Measurements from ENCODE around the gene ZCCHC13.

GRCh38 chrX:74293343-74293946, 10.5 kb upstream of the ZCCHC13 start:
- TF ChIP-seq, protein P1, sequence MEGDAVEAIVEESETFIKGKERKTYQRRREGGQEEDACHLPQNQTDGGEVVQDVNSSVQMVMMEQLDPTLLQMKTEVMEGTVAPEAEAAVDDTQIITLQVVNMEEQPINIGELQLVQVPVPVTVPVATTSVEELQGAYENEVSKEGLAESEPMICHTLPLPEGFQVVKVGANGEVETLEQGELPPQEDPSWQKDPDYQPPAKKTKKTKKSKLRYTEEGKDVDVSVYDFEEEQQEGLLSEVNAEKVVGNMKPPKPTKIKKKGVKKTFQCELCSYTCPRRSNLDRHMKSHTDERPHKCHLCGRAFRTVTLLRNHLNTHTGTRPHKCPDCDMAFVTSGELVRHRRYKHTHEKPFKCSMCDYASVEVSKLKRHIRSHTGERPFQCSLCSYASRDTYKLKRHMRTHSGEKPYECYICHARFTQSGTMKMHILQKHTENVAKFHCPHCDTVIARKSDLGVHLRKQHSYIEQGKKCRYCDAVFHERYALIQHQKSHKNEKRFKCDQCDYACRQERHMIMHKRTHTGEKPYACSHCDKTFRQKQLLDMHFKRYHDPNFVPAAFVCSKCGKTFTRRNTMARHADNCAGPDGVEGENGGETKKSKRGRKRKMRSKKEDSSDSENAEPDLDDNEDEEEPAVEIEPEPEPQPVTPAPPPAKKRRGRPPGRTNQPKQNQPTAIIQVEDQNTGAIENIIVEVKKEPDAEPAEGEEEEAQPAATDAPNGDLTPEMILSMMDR (IDR thresholded peaks at IDR 0.05; ENCODE audit: insufficient read depth, low read depth, low read length) = no peak
- TF ChIP-seq EZH2 (IDR thresholded peaks at IDR 0.05; ENCODE audit: insufficient read depth, low read length) = no peak

Measured in astrocyte (in vitro differentiated cells and primary cell).